Measurements from ENCODE around the gene TMOD2.

TMOD2 gene

DNA sequence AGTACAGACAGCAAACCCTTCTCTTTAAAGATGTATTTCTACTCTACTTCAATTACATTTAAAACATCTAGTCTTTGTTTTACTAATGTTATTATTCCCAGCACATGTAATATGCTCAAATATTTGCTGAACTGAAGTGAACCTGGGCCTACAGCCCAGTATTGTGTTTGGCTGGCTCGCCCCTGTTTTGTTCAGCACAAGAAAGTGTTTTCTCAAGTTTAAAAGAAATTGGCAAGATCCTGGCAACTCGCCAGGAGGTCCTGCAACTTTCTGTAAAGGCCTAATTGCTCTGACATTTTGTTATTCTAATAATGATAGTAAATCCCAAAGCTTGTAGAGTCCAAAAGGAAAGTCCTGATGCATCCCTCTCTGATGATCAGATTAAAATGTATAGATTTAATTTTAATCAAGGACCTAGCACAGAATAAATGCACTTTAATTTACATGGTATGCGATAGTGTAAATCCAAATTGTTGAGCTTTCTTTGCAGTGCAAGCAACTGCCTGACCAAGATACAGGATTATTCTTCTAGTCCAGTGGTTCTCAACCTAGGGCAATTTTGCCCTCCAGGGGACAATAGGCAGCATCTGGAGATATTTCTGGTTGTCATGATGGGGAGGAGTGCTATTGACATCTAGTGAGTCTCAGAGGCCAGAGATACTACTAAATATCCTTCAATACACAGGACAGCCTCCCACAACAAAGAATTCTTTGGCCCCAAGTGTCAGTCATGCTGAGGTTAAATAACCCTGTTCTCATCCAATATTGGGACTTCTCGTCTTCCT, 42.3 kb downstream of the TMOD2 start:
- Histone ChIP-seq H3K9me3 (ENCODE audit: insufficient read depth, low read depth, low read length) (no peaks in the 10 kb centered on the region), H3K4me3 (ENCODE audit: low read length, poor library complexity, severe bottlenecking) (no peak overlapping the region), H3K27me3 (ENCODE audit: insufficient read depth, low read length, poor library complexity, severe bottlenecking) (no peaks in the 10 kb centered on the region), H4K20me1 (ENCODE audit: insufficient read depth, low read length, poor library complexity, severe bottlenecking) (no peaks in the 10 kb centered on the region), H3K79me2 (ENCODE audit: insufficient read depth, low read length) (no peaks in the 10 kb centered on the region), H3F3A (ENCODE audit: low read depth) (no peaks in the 10 kb centered on the region), H2AFZ (ENCODE audit: low read length) (no peak overlapping the region), H3K9ac (ENCODE audit: low read depth, low read length, poor library complexity, severe bottlenecking) (no peak overlapping the region), H3K4me2 (ENCODE audit: low read depth, low read length, poor library complexity, severe bottlenecking) (no peak overlapping the region), H3K36me3 (ENCODE audit: insufficient read depth, low read length) (no peaks in the 10 kb centered on the region), H3K4me1 (ENCODE audit: insufficient read depth, low read length, poor library complexity, severe bottlenecking) (no peaks in the 10 kb centered on the region), H3K9me2 (replicated peaks; ENCODE audit: low read depth, low read length) (no peaks in the 10 kb centered on the region)
- TF ChIP-seq EZH2phosphoT487 (IDR thresholded peaks at IDR 0.05; ENCODE audit: borderline replicate concordance), result no peak
- TF ChIP-seq, protein P1, sequence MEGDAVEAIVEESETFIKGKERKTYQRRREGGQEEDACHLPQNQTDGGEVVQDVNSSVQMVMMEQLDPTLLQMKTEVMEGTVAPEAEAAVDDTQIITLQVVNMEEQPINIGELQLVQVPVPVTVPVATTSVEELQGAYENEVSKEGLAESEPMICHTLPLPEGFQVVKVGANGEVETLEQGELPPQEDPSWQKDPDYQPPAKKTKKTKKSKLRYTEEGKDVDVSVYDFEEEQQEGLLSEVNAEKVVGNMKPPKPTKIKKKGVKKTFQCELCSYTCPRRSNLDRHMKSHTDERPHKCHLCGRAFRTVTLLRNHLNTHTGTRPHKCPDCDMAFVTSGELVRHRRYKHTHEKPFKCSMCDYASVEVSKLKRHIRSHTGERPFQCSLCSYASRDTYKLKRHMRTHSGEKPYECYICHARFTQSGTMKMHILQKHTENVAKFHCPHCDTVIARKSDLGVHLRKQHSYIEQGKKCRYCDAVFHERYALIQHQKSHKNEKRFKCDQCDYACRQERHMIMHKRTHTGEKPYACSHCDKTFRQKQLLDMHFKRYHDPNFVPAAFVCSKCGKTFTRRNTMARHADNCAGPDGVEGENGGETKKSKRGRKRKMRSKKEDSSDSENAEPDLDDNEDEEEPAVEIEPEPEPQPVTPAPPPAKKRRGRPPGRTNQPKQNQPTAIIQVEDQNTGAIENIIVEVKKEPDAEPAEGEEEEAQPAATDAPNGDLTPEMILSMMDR (conservative IDR thresholded peaks at IDR 0.05; ENCODE audit: low read length), result no peak

DNA sequence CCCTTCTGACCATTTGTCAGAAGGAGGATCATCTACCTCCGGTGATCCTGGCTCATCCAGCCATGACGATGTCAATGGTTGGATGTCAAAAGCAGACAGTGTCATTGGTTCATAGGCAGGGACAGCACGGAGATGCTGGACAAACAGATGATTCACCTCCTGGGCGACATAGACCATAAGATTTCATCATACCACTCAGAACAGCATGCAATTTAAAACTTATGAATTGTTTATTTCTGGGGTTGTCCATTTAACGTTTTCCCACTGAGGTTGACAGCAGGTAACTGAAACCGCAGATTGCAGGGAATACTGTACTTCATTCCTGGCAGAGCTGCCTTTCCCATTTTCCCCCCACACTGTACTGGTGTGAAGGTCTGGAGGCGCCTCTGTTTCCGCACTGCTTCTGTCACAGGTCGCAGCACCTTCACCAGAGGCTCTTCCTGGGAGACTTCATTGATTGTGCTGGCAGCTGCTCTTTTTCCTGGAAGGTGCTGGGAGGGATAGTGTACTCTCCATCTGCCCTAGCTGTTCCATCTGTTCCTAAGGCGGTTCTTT, 45.5 kb downstream of the TMOD2 start:
- no peak overlapping the region for H2AFZ ChIP-seq (ENCODE audit: low read length)

DNA sequence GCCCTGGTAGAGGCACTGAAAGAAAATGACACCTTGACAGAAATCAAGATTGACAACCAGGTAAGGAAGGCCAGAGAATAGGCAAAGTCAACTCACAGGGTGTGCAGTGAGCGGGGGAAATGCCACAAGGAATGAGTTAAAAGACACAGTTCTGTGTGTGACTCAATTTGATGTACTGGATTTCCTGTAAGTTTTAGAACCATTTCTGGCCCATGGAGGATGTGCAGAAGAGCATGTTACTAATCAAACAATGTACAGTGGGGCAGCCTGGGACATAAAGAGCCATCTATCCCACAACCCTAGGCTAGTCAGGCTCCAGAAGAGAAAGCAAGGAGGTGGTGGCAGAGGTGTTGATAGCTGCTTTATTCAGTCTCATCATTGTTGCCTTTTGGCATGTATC, 46.9 kb downstream of the TMOD2 start:
- no peaks in the 10 kb centered on the region for H4K20me1 ChIP-seq (ENCODE audit: insufficient read depth, low read length, poor library complexity, severe bottlenecking)
- H2AFZ ChIP-seq (ENCODE audit: low read length), result no peak overlapping the region
- H3F3A ChIP-seq (ENCODE audit: low read depth), result no peaks in the 10 kb centered on the region
- H3K4me3 ChIP-seq (ENCODE audit: low read length, poor library complexity, severe bottlenecking), result no peak overlapping the region
- no peaks in the 10 kb centered on the region for H3K27me3 ChIP-seq (ENCODE audit: insufficient read depth, low read length, poor library complexity, severe bottlenecking)
- no peak overlapping the region for H3K4me2 ChIP-seq (ENCODE audit: low read depth, low read length, poor library complexity, severe bottlenecking)
- no peaks in the 10 kb centered on the region for H3K9me3 ChIP-seq (ENCODE audit: insufficient read depth, low read depth, low read length)
- no peaks in the 10 kb centered on the region; the same call in 1 of the 2 replicates for H3K36me3 ChIP-seq (ENCODE audit: insufficient read depth, low read length)
- H3K9me2 ChIP-seq (replicated peaks; ENCODE audit: low read depth, low read length), result no peaks in the 10 kb centered on the region
- H3K79me2 ChIP-seq (ENCODE audit: insufficient read depth, low read length), result no peaks in the 10 kb centered on the region
- H3K4me1 ChIP-seq (ENCODE audit: insufficient read depth, low read length, poor library complexity, severe bottlenecking), result no peaks in the 10 kb centered on the region
- TF ChIP-seq, protein P1 (conservative IDR thresholded peaks at IDR 0.05; ENCODE audit: low read length), result no peak
- no peak for TF ChIP-seq EZH2phosphoT487 (IDR thresholded peaks at IDR 0.05; ENCODE audit: borderline replicate concordance)
- no peak overlapping the region for H3K9ac ChIP-seq (ENCODE audit: low read depth, low read length, poor library complexity, severe bottlenecking)

More for the DNA sequence above, 45.5 kb downstream of the TMOD2 start:
- no peaks in the 10 kb centered on the region for H3F3A ChIP-seq (ENCODE audit: low read depth)
- no peaks in the 10 kb centered on the region for H3K27me3 ChIP-seq (ENCODE audit: insufficient read depth, low read length, poor library complexity, severe bottlenecking)
- no peaks in the 10 kb centered on the region for H3K9me2 ChIP-seq (replicated peaks; ENCODE audit: low read depth, low read length)
- no peaks in the 10 kb centered on the region for H3K79me2 ChIP-seq (ENCODE audit: insufficient read depth, low read length)
- no peaks in the 10 kb centered on the region for H3K9me3 ChIP-seq (ENCODE audit: insufficient read depth, low read depth, low read length)
- no peak overlapping the region for H3K4me2 ChIP-seq (ENCODE audit: low read depth, low read length, poor library complexity, severe bottlenecking)
- H3K9ac ChIP-seq (ENCODE audit: low read depth, low read length, poor library complexity, severe bottlenecking), result no peak overlapping the region
- no peaks in the 10 kb centered on the region for H4K20me1 ChIP-seq (ENCODE audit: insufficient read depth, low read length, poor library complexity, severe bottlenecking)
- no peak overlapping the region for H3K4me3 ChIP-seq (ENCODE audit: low read length, poor library complexity, severe bottlenecking)
- no peaks in the 10 kb centered on the region for H3K4me1 ChIP-seq (ENCODE audit: insufficient read depth, low read length, poor library complexity, severe bottlenecking)
- no peaks in the 10 kb centered on the region; the same call in 1 of the 2 replicates for H3K36me3 ChIP-seq (ENCODE audit: insufficient read depth, low read length)
- TF ChIP-seq, protein P1 (conservative IDR thresholded peaks at IDR 0.05; ENCODE audit: low read length), result no peak
- TF ChIP-seq EZH2phosphoT487 (IDR thresholded peaks at IDR 0.05; ENCODE audit: borderline replicate concordance), result no peak

Data from Loucy (cell line).